Measurements from ENCODE around the gene WDR46. TPM values are rescaled to one million over a fixed set of nuclear protein-coding genes. Genes with fewer than 3 reads are reported as not detected.
"Not testable (repeated sequence)": the region's sequence is repeated elsewhere in the genome, so short reads cannot be mapped to it uniquely, and the experiment has no call there.

WDR46 gene
- total and polyA plus RNA-seq, 2 of the 8 experiments (the other 6 are each of a cell fraction or from before 2014, with no cell fraction given) = 69.7 to 91.0 TPM

GRCh38 chr6:33275795-33276580 is 13.1 kb downstream of the WDR46 start:
- H3K27ac ChIP-seq (ENCODE audit: low read depth, low read length); H3K4ac ChIP-seq (replicated peaks; ENCODE audit: insufficient read length, low read depth, low read length); H4K5ac ChIP-seq (ENCODE audit: insufficient read length, low read depth, low read length); H2AK5ac ChIP-seq (ENCODE audit: low read depth, low read length); H2BK120ac ChIP-seq (replicated peaks; ENCODE audit: low read depth, low read length); H3K9ac ChIP-seq (replicated peaks in 1 of 4; ENCODE audit: extremely low read depth in 1 of 4, low read depth in 3 of 4, low read length in 3 of 4); H2AFZ ChIP-seq (ENCODE audit: low read length); H4K91ac ChIP-seq (replicated peaks; ENCODE audit: insufficient read length, low read length); H4K8ac ChIP-seq (ENCODE audit: extremely low read depth, insufficient read depth, low read length); FAIRE-seq; H2BK20ac ChIP-seq (ENCODE audit: low read length); DNase-seq (ENCODE audit: low read depth in 1 of 2, low spot score in 2 of 2); H3K18ac ChIP-seq (ENCODE audit: extremely low read depth, low read length); H3K9me3 ChIP-seq (ENCODE audit: insufficient read depth in 2 of 2, low read depth in 1 of 2, low read length in 1 of 2); H2BK15ac ChIP-seq (ENCODE audit: low read length); H3K23ac ChIP-seq (ENCODE audit: insufficient read length); H3K56ac ChIP-seq (replicated peaks; ENCODE audit: insufficient read length, low read depth, low read length); H2BK5ac ChIP-seq (ENCODE audit: low read depth, low read length); H3K14ac ChIP-seq (ENCODE audit: insufficient read length); H2BK12ac ChIP-seq (ENCODE audit: low read depth, low read length); H3K79me1 ChIP-seq (ENCODE audit: low read depth, low read length); H3K27me3 ChIP-seq (replicated peaks in 1 of 4; ENCODE audit: control insufficient read depth in 3 of 4, extremely low read depth in 1 of 4, insufficient read depth in 3 of 4, low read length in 3 of 4): not testable (repeated sequence)
- ChIA-PET POLR2A (ENCODE audit: partially characterized antibody) (interaction anchor here (0.6 to 12.0 kb wide), 30 partner anchors 7 to 305 kb away, joined by 3 to 337 read pairs (median 4); partner anchors contain the start of genes HSD17B8, PFDN6, RGL2 and RING1), CTCF (ENCODE audit: partially characterized antibody) (interaction anchor here (0.6 to 8.0 kb wide), 5 partner anchors 14 to 340 kb away, joined by 3 to 81 read pairs (median 7); partner anchors contain the start of genes PFDN6, RGL2, TAPBP and WDR46)
- WGBS, 2 experiments (ENCODE audit: extremely low coverage in 1 of 2, insufficient coverage in 1 of 2, insufficient read length in 1 of 2, insufficient replicate concordance in 2 of 2, low coverage in 1 of 2, low lambda C conversion rate in 2 of 2, missing lambda C conversion rate in 1 of 2) = 85% methylated on average over 16 of the region's 16 CpGs; no CpG with 5 or more reads in 1 of the 2 experiments
- Histone ChIP-seq H3K4me1 (replicated peaks in 1 of 4; ENCODE audit: control insufficient read depth in 3 of 4, insufficient read depth in 4 of 4, low read length in 3 of 4) (peaks cover 3 to 35% (median 12%) of the 10 kb centered on the region in 4 experiments), H4K20me1 (replicated peaks in 1 of 2; ENCODE audit: control insufficient read depth in 1 of 2, insufficient read depth in 2 of 2, low read length in 2 of 2) (peaks cover 12 to 19% of the 10 kb centered on the region in 2 experiments), H3K36me3 (ENCODE audit: control insufficient read depth in 2 of 4, insufficient read depth in 4 of 4, low read length in 3 of 4) (peaks cover 16 to 48% (median 37%) of the 10 kb centered on the region in 4 experiments; a peak in 7 of 8 replicates), H3K79me2 (ENCODE audit: control insufficient read depth in 1 of 2, insufficient read depth in 2 of 2, low read length in 2 of 2) (peaks cover 26 to 38% of the 10 kb centered on the region in 2 experiments), H3K4me2 (ENCODE audit: insufficient read depth in 1 of 2, low read depth in 2 of 2, low read length in 2 of 2) (peak overlapping the region; percentile 86 to 96), H3K4me3 (ENCODE audit: extremely low read depth in 1 of 4, insufficient read depth in 2 of 4, low read depth in 3 of 4, low read length in 4 of 4) (peak overlapping the region; percentile 52 to 81 (median 59); a peak in 7 of 8 replicates), H3K23me2 (ENCODE audit: low read depth, low read length) (peaks cover 22% of the 10 kb centered on the region)
- TF ChIP-seq BACH1 (IDR thresholded peaks at IDR 0.05; ENCODE audit: low read length) (0 out of 2 replicates have a peak, but pooled peaks have one; percentile 40), POLR2A (IDR thresholded peaks at IDR 0.05; ENCODE audit: control extremely low read depth in 1 of 2, low read depth in 2 of 2, low read length in 2 of 2) (peak in 1 of 2 experiments; percentile 71; a peak in 2 of 3 replicates)
